ENCODE data around the gene ZNF853.
A peak's percentile ranks its signal among the peaks of the same experiment; 100 is the strongest.
"Not testable (repeated sequence)": the region's sequence is repeated elsewhere in the genome, so short reads cannot be mapped to it uniquely, and the experiment has no call there.

ZNF853 gene

DNA sequence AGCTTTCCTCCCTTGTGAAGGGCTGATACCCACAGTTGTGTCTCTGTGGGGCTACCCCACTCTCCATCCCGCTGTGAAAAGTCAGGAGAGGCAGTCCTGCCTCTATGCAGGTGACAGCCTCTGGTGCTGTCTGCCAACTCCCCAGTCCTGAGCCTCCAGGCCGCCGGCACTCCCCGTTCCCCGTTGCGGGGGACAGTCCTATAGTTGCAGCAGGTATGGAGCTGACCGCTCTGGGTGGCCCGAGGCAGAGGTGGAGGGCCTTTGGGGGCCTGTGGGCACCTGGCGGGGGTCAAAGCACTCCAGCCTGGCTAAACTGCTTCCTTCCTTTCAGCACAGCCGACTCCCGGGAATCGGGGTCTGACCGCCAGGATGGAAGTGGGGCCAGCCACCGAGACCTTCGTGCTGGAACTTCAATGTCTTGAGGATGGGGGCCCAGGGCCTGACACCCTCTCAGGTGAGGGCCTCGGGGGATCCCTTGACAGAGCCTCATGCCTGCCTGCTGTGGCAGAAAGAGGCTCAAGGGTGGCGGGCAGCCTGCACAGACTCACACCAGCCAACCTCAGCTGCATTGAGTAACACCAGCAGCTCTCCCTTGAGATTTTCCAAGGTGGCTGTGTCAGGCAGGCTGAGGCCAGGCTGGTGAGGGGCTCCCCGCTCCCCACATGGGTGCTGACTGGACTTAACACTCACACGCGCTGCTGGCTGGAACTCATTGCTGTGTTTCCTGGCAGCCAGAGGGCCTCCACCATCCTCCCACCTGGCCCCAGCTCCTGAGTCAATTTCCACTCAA lies 1.6 kb downstream of the ZNF853 start:
- H3K27ac Mint-ChIP-seq = no peak overlapping the region
- H3K4me3 Mint-ChIP-seq = no peak overlapping the region
- no peaks in the 10 kb centered on the region for H3K9me3 Mint-ChIP-seq
- H3K27me3 Mint-ChIP-seq = peaks cover 64% of the 10 kb centered on the region
- intact Hi-C loops (cut with micrococcal nuclease) = no loop called here
- H3K36me3 Mint-ChIP-seq (ENCODE audit: low read depth) = no peaks in the 10 kb centered on the region
- peaks cover 17% of the 10 kb centered on the region for H3K4me1 Mint-ChIP-seq (ENCODE audit: low read depth)

DNA sequence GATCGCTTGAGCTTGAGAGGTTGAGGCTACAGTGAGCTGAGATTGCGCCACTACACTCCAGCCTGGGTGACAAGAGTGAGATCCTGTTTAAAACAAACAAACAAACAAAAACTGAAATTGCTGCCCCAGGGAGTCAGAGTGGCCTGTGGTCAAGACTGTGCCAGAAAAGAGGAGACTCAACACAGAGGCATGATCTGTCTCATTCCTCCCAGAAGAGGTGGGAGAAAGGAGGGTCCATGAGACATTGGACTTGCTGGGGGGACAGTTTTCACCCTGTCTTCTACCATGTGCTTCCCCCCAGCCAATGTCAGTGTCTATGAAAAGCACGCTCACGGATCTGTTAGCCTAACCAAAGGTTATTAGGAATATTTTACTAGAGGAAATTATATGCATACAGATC lies 3.2 kb downstream of the ZNF853 start:
- Mint-ChIP-seq H3K36me3 (ENCODE audit: low read depth) (no peaks in the 10 kb centered on the region), H3K4me3 (no peak overlapping the region), H3K4me1 (ENCODE audit: low read depth) (peaks cover 17% of the 10 kb centered on the region), H3K27ac (no peak overlapping the region), H3K9me3 (no peaks in the 10 kb centered on the region), H3K27me3 (peaks cover 54% of the 10 kb centered on the region)
- intact Hi-C loops (cut with micrococcal nuclease) = no loop called here

DNA sequence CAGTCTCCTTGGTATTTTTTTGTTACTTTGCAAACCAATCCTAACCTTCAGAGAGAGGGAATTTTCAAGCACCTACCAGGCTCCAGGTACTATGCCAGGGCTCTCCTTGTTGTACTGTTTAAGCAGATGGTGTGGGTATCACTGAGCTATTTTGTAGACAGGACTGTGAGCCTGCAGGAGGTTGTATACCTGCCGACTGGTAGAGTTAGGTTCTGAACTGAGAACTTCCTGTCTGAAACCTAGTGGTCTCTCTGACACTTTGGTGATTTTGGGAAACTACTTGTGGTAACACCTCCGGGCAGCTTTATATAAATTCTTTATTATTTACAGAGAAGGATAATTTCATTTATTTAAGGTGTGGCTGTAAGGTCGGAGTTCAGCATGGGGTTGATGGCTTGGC lies 4.6 kb downstream of the ZNF853 start:
- Mint-ChIP-seq H3K4me3 (no peak overlapping the region), H3K27me3 (peaks cover 43% of the 10 kb centered on the region), H3K4me1 (ENCODE audit: low read depth) (peaks cover 27% of the 10 kb centered on the region), H3K9me3 (no peaks in the 10 kb centered on the region), H3K36me3 (ENCODE audit: low read depth) (no peaks in the 10 kb centered on the region), H3K27ac (no peak overlapping the region)
- intact Hi-C loops (cut with micrococcal nuclease) = no loop called here

DNA sequence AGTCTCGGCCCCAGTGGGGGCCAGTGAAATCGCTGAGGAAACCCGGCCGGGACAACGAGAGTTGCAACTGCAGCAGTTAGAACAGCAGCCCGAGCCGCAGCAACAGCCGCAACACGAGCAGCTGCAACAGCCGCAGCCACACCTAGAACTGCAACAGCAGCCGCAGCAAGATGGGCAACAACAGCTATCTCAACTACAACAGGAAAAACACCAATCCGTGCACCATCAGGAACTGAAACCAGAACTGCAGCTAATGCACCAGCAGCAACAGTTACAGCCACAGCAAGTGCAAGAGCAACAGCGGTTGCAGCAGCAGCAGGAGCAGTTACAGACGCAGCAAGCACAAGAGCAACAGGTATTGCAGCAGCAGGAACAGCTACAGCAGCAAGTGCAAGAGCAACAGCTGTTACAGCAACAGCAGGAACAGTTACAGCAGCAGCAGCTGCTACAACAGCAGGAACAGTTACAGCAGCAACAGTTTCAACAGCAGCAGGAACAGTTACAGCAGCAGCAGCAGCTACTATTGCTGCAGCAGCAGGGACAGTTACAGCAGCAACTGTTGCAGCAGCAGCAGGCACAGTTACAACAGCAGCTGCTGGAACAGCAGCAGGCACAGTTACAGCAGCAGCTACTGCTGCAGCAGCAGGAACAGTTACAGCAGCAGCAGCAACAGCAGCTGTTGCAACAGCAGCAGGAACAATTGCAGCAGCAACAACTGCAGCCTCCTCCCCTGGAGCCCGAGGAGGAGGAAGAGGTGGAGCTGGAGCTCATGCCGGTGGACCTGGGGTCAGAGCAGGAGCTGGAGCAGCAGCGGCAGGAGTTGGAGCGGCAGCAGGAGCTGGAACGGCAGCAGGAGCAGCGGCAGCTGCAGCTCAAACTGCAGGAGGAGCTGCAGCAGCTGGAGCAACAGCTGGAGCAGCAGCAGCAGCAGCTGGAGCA lies 6.1 kb downstream of the ZNF853 start:
- no peaks in the 10 kb centered on the region for H3K36me3 Mint-ChIP-seq (ENCODE audit: low read depth)
- H3K27ac Mint-ChIP-seq = no peak overlapping the region
- peaks cover 34% of the 10 kb centered on the region for H3K27me3 Mint-ChIP-seq
- H3K9me3 Mint-ChIP-seq = no peaks in the 10 kb centered on the region
- no peak overlapping the region for H3K4me3 Mint-ChIP-seq
- peaks cover 27% of the 10 kb centered on the region for H3K4me1 Mint-ChIP-seq (ENCODE audit: low read depth)
- intact Hi-C loops (cut with micrococcal nuclease) = no loop called here

DNA sequence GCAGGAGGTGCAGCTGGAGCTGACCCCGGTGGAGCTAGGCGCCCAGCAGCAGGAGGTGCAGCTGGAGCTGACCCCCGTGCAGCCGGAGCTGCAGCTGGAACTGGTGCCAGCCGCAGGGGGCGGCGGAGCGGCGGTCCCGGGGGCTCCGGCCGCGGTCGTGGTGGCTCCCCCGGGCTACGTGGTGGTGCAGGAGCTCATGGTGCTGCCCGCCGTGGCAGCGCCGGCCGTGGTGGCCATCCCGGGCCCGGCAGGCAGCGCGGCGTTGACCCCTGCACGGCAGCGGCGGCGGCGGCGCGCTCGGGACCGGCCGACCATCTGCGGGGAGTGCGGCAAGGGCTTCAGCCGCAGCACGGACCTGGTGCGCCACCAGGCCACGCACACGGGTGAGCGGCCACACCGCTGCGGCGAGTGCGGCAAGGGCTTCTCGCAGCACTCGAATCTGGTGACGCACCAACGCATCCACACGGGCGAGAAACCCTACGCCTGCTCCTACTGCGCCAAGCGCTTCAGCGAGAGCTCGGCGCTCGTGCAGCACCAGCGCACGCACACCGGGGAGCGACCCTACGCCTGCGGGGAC lies 6.8 kb downstream of the ZNF853 start:
- H3K27me3 Mint-ChIP-seq = peaks cover 27% of the 10 kb centered on the region
- no peaks in the 10 kb centered on the region for H3K36me3 Mint-ChIP-seq (ENCODE audit: low read depth)
- no peak overlapping the region for H3K4me3 Mint-ChIP-seq
- peaks cover 27% of the 10 kb centered on the region for H3K4me1 Mint-ChIP-seq (ENCODE audit: low read depth)
- intact Hi-C loops (cut with micrococcal nuclease) = no loop called here
- H3K9me3 Mint-ChIP-seq = no peaks in the 10 kb centered on the region
- no peak overlapping the region for H3K27ac Mint-ChIP-seq

DNA sequence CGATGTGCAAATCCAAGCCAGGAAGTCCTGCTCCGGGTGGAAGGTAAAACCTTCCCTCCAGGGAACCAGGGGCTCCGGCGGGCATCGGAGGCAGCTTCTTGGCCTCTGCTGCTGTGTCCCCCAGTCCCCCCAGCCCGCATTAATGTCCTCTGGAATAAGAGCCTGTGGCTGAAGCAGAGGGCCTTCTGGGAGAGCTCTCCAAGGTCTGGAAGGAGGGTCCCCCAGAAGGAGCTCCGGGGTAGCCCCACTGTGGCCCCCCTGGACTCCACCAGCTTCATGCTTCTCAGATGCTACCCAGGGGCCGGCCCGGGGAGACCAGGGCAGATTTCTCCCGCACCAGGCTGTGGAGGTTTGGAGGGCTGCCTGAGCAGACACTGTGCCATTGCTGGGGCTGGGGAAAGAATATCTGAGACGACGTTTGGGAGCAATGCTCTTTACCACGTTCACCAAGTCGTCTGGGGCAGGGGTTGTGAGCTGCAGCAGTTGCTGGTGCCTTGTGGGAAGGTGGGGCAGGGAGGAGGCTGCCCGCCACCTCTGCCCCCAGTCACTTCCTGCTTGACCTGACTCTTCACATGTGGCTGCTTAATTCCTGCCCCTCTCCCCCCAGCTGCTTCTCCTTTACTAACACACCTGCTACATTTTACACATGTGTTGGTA lies 8.3 kb downstream of the ZNF853 start:
- Mint-ChIP-seq H3K9me3 (no peaks in the 10 kb centered on the region), H3K36me3 (ENCODE audit: low read depth) (no peaks in the 10 kb centered on the region), H3K27ac (no peak overlapping the region), H3K4me3 (no peak overlapping the region), H3K4me1 (ENCODE audit: low read depth) (peaks cover 27% of the 10 kb centered on the region), H3K27me3 (peaks cover 13% of the 10 kb centered on the region)
- intact Hi-C loops (cut with micrococcal nuclease) = no loop called here

DNA sequence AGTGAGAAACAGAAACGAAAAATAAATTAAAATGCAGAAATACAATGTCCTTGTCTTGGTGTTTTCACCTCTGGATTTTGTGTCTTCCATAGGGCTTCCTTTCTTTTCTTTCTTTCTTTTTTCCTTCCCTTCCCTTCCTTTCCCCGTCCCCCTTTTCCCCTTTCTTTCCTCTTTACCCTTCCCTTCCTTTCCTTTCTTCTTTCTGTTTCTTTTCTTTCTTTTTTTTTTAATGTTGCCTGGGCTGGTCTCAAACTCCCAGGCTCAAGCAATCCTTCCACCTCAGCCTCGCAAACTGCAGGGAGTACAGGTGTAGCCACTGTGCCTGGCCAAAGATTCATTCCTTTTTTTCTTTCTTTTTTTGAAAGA lies 8.8 kb downstream of the ZNF853 start:
- no peaks in the 10 kb centered on the region for H3K36me3 Mint-ChIP-seq (ENCODE audit: low read depth)
- H3K27ac Mint-ChIP-seq = no peak overlapping the region
- intact Hi-C loops (cut with micrococcal nuclease) = no loop called here
- no peaks in the 10 kb centered on the region for H3K9me3 Mint-ChIP-seq
- H3K4me1 Mint-ChIP-seq (ENCODE audit: low read depth) = peaks cover 27% of the 10 kb centered on the region
- H3K4me3 Mint-ChIP-seq = no peak overlapping the region
- H3K27me3 Mint-ChIP-seq = peaks cover 10% of the 10 kb centered on the region

DNA sequence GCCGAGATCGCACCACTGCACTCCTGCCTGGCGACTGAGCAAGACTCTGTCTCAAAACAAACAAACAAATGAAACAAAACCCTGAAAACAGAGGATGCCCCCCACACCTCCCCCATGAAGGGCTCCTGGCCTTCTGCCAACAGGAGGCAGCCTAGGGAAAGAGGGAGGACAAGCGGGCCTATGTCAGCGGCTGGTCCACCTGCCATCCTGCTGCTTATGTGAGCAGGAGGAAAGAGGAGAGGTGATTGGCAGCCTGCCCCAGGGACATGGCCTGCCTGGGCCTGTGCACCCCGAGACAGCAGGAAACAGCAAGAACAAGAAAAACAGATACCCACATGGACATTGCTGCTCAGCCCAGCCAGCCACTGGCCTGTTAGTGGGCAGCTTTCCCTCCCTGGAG lies 12.6 kb downstream of the ZNF853 start:
- no peaks in the 10 kb centered on the region for H3K9me3 Mint-ChIP-seq
- intact Hi-C loops (cut with micrococcal nuclease) = no loop called here
- peaks cover 11% of the 10 kb centered on the region for H3K27me3 Mint-ChIP-seq
- no peak overlapping the region for H3K27ac Mint-ChIP-seq
- H3K36me3 Mint-ChIP-seq (ENCODE audit: low read depth) = no peaks in the 10 kb centered on the region
- H3K4me3 Mint-ChIP-seq = no peak overlapping the region
- peaks cover 10% of the 10 kb centered on the region for H3K4me1 Mint-ChIP-seq (ENCODE audit: low read depth)

DNA sequence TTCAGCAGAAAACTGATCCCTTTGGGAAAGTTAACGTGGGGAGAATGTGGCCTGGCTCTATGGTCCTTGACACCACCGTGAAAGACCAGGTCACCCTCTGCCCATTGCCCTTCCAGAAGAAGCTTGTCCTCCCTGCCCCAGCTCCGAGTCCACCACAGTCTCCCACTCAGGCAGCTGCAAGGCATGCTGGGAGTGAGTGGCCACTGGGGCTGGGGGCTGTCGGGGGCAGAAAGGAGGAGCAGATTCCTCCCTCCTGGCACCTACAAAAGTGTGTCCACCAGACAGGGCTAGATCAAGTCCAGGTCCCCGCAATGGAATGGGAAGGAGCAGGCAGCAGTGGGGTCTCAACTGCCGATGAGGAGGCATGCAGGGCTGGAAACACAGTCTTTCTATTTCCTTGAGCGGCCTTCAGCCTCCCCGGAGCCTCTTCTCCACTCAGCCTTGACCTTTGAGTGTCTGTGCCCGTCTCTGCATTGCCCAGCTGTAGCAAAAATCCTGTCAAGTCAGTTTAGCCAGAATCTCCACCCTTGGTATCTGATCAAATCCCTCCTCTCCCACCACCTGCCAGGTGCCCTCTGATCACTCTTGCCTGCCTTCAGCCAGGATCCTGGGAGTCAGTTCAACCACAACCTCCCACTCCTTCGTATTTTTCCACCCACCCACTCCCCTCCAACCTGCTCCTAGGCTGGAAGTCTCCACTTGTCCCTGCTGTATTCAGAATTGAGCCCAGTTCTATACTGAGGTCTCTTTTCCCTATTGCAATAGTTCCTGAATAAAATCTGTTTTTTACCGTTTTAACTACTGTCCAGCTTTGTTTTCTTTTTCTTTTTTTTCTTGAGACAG lies 14.8 kb downstream of the ZNF853 start:
- peaks cover 7% of the 10 kb centered on the region for H3K36me3 Mint-ChIP-seq (ENCODE audit: low read depth)
- peaks cover 7% of the 10 kb centered on the region for H3K27me3 Mint-ChIP-seq
- peaks cover 11% of the 10 kb centered on the region for H3K4me1 Mint-ChIP-seq (ENCODE audit: low read depth)
- peaks cover 10% of the 10 kb centered on the region for H3K9me3 Mint-ChIP-seq
- H3K4me3 Mint-ChIP-seq = no peak overlapping the region
- intact Hi-C loops (cut with micrococcal nuclease) = no loop called here
- H3K27ac Mint-ChIP-seq = no peak overlapping the region

DNA sequence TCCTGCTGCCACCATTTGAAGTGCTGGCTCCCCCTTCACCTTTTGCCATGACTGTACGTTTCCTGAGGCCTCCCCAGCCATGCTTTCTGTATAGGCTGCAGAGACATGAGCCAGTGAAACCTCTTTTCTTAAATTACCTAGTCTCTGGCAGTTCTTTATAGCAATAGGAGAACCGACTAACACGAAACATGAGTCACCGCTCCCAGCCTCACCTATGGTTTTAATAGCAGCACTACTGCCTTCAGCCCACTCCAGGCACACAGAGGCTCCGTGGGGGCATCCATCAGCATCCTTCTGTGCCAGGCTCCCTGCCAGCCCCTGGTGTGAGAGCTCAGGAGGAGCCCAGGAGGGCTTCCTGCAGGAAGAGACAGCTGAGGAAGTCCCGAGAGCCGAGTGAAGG lies 16.2 kb downstream of the ZNF853 start:
- Mint-ChIP-seq H3K27me3 (peaks cover 7% of the 10 kb centered on the region), H3K4me3 (no peak overlapping the region), H3K27ac (no peak overlapping the region), H3K36me3 (ENCODE audit: low read depth) (peaks cover 7% of the 10 kb centered on the region), H3K9me3 (peaks cover 10% of the 10 kb centered on the region), H3K4me1 (ENCODE audit: low read depth) (peaks cover 17% of the 10 kb centered on the region)
- intact Hi-C loops (cut with micrococcal nuclease) = no loop called here

DNA sequence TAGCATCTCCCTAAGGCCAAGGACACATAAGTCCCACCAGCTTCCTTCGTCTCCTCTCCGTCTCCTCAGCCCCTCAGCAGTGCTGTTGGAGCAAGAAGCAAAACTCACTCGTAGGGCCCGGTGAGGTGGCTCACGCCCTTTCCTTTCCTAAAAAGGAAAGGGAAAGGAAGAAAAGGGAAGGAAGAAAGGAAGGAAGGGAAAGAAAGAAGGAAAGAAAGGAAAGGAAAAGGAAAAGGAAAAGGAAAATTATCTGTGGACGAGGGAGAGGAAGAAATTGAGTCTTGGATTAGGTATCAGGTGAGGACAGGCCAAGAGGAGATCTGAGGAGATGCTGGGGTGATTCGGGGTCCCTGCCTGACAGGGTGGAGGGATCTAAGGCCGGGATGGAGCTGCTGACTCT lies 18.6 kb downstream of the ZNF853 start:
- Mint-ChIP-seq H3K27ac (peak overlapping the region; percentile 4), H3K27me3 (peaks cover 7% of the 10 kb centered on the region), H3K4me1 (ENCODE audit: low read depth) (peaks cover 31% of the 10 kb centered on the region), H3K4me3 (no peak overlapping the region), H3K9me3 (peaks cover 10% of the 10 kb centered on the region), H3K36me3 (ENCODE audit: low read depth) (peaks cover 10% of the 10 kb centered on the region)
- intact Hi-C loops (cut with micrococcal nuclease) = no loop called here

DNA sequence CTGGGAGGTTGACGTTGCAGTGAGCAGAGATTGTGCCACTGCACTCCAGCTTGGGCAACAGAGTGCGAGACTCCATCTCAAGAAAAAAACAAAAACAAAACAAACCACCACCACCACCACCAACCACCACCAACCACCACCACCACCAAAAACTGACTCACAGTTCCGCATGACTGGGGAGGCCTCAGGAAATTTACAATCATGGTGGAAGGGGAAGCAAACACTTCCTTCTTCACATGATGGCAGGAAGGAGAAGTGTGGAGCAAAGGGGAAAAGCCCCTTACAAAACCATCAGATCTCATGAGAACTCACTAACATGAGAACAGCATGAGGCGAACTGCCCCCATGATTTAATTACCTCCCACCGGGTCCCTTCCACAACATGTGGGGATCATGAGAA lies 19.6 kb downstream of the ZNF853 start:
- H3K27me3 Mint-ChIP-seq; H3K4me3 Mint-ChIP-seq; intact Hi-C loops (cut with micrococcal nuclease): not testable (repeated sequence)
- peaks cover 40% of the 10 kb centered on the region for H3K4me1 Mint-ChIP-seq (ENCODE audit: low read depth)
- peaks cover 10% of the 10 kb centered on the region for H3K9me3 Mint-ChIP-seq
- peak overlapping the region; percentile 66 for H3K27ac Mint-ChIP-seq
- H3K36me3 Mint-ChIP-seq (ENCODE audit: low read depth) = peaks cover 20% of the 10 kb centered on the region

Data from dendritic cell treated with granulocyte-macrophage colony-stimulating factor and Interleukin-4, amounts not matched to agents 40 ng/mL and 50 ng/mL, for 4 days (primary cell).